ENCODE measurements around the gene ELOVL3.

GRCh38 chr10:102234888-102235597 is 8.9 kb downstream of the ELOVL3 start:
- TF ChIP-seq CTCF (IDR thresholded peaks at IDR 0.05; ENCODE audit: low read length) (no peak), EZH2 (IDR thresholded peaks at IDR 0.05; ENCODE audit: borderline replicate concordance, low read length) (no peak)
